Naive B cell (primary cell): ENCODE data around the gene HAS3. TPM values are rescaled to one million over a fixed set of nuclear protein-coding genes. Genes with fewer than 3 reads are reported as not detected.
A peak's percentile ranks its signal among the peaks of the same experiment; 100 is the strongest.
"Not testable (repeated sequence)": the region's sequence is repeated elsewhere in the genome, so short reads cannot be mapped to it uniquely, and the experiment has no call there.

Experiments
- ATAC-seq, 2 donors: fragments of 150-1000 bp; cut with Tn5 transposase; 2 replicates each; pipeline ENCODE4 v1.10.0; 2021; ENCODE audit warnings: low read depth in 2 of 2, mild to moderate bottlenecking in 2 of 2, moderate library complexity in 2 of 2
- DNase-seq: peaks from one replicate; pipeline ENCODE4 v3.0.0; 2022
- H3K27ac Mint-ChIP-seq, 6 donors: one replicate each; pipeline ENCODE4 v1.8.0; 2020 to 2022; ENCODE audit warnings: mild to moderate bottlenecking in 6 of 6, mixed read lengths in 6 of 6, moderate library complexity in 5 of 6, inconsistent platforms in 2 of 6
- H3K27me3 Mint-ChIP-seq, 3 donors: one replicate each; pipeline ENCODE4 v1.8.0; 2021 to 2022; ENCODE audit warnings: mixed read lengths in 3 of 3, mild to moderate bottlenecking in 1 of 3
- H3K36me3 Mint-ChIP-seq, 2 donors: one replicate each; pipeline ENCODE4 v1.8.0; 2020 to 2022; ENCODE audit warnings: mixed read lengths in 2 of 2, inconsistent platforms in 1 of 2, mild to moderate bottlenecking in 1 of 2
- H3K4me1 Mint-ChIP-seq, 3 donors: one replicate each; pipeline ENCODE4 v1.8.0; 2020 to 2022; ENCODE audit warnings: mixed read lengths in 3 of 3, inconsistent platforms in 1 of 3, mild to moderate bottlenecking in 1 of 3, moderate library complexity in 1 of 3
- H3K4me3 Mint-ChIP-seq, 8 donors: one replicate each; pipeline ENCODE4 v1.8.0; 2020 to 2022; ENCODE audit warnings: mild to moderate bottlenecking in 8 of 8, mixed read lengths in 8 of 8, moderate library complexity in 8 of 8, inconsistent platforms in 2 of 8
- H3K9me3 Mint-ChIP-seq, 7 donors: one replicate each; pipeline ENCODE4 v1.8.0; 2020 to 2022; ENCODE audit warnings: mixed read lengths in 7 of 7, mild to moderate bottlenecking in 5 of 7, inconsistent platforms in 2 of 7, moderate library complexity in 1 of 7
- polyA plus RNA-seq, 6 donors: library from polyadenylated mRNA; unstranded; fragments of 300-500 nt; fragmentation: Illumina TruSeq; gene quantifications; one replicate each; pipeline ENCODE4 v1.2.3, GENCODE V29; 2021; ENCODE audit warnings: low read depth in 6 of 6

The HAS3 gene
- polyA plus RNA-seq, 6 donors from 2014 or later = 0.08 to 0.48 (median 0.28) TPM; not detected in 2

DNA sequence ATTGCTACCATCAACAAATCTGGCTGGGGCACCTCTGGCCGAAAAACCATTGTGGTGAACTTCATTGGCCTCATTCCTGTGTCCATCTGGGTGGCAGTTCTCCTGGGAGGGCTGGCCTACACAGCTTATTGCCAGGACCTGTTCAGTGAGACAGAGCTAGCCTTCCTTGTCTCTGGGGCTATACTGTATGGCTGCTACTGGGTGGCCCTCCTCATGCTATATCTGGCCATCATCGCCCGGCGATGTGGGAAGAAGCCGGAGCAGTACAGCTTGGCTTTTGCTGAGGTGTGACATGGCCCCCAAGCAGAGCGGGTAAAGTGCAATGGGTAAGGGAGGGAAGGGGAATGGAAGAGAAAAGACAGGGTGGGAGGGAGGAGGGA lies 9.5 kb downstream of the HAS3 start:
- Mint-ChIP-seq H3K36me3 (peaks cover 9% of the 10 kb centered on the region in 2 donors), H3K4me3 (no peak overlapping the region), H3K9me3 (no peaks in the 10 kb centered on the region), H3K4me1 (peaks cover 7 to 21% (median 8%) of the 10 kb centered on the region in 3 donors), H3K27ac (no peak overlapping the region), H3K27me3 (no peaks in the 10 kb centered on the region)
- ATAC-seq = no peak
- no peak for DNase-seq

- Mint-ChIP-seq H3K36me3 (peaks cover 9% of the 10 kb centered on the region in 2 donors), H3K27ac (peak overlapping the region in 2 of 6 donors; percentile 59 to 62), H3K9me3 (no peaks in the 10 kb centered on the region), H3K4me3 (no peak overlapping the region), H3K27me3 (no peaks in the 10 kb centered on the region), H3K4me1 (peaks cover 7 to 21% (median 8%) of the 10 kb centered on the region in 3 donors)
- DNase-seq (no peak), ATAC-seq (no peak)
These were observed 9.9 kb downstream of the HAS3 start for GRCh38 chr16:69115361-69115760.

DNA sequence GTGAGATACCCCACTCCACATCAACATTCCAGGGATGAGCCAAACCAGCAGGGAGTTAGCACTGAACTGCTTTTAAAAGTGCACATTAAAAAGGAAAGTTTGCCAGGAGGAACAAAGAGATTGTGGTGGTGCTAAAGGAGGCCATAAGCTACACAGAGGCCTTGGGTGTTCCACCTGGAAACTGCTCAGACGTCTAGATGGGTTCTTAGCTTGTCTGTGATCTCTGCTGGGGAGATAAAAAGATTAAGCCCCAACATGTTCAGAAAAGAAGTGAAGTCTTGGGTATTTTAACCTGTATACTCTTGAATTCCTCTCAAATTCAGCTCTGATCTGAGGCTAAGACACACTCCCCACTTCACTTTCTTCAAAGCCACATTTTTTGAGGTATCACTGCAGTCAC lies 10.4 kb downstream of the HAS3 start:
- peaks cover 7 to 21% (median 8%) of the 10 kb centered on the region in 3 donors for H3K4me1 Mint-ChIP-seq
- no peak for ATAC-seq
- no peaks in the 10 kb centered on the region for H3K9me3 Mint-ChIP-seq
- H3K4me3 Mint-ChIP-seq = no peak overlapping the region
- H3K27ac Mint-ChIP-seq = peak overlapping the region in 2 of 6 donors; percentile 59 to 62
- H3K36me3 Mint-ChIP-seq = peaks cover 9% of the 10 kb centered on the region in 2 donors
- H3K27me3 Mint-ChIP-seq = no peaks in the 10 kb centered on the region
- DNase-seq = no peak

DNA sequence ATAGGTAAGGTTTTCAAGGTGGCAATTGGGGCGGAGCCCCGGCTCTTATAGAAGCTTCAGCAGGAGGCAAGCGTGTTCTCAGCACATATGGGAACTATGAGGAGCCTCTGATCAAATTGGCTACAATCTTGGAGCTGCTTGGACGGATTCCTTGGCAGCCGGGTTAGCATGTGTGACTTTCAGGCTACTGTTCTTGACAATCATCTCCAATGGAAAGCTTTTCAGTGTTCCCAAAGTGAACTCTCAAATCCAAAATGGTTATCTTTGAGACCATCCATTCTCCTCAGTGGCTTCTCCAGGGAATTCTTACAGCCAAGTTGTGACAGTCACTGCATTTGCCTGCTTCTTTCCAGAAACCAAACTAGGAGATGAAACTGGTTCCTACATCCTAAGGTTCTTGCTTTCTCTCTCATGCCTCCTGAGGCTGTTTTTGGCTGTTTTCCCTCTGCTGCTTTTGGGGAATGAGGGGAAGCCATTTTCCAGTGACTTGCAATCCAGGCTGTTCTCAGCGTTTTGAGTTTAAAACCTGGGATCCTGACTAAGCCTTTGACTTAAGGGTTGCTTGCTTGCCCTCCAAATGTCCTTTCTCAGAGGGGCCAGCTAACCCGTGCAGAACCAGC lies 10.9 kb downstream of the HAS3 start:
- Mint-ChIP-seq H3K9me3 (no peaks in the 10 kb centered on the region), H3K27me3 (no peaks in the 10 kb centered on the region), H3K4me3 (no peak overlapping the region), H3K27ac (no peak overlapping the region), H3K36me3 (peaks cover 9% of the 10 kb centered on the region in 2 donors), H3K4me1 (peaks cover 8 to 21% (median 9%) of the 10 kb centered on the region in 3 donors)
- ATAC-seq (no peak), DNase-seq (no peak)

GRCh38 chr16:69116906-69117305 lies 11.5 kb downstream of the HAS3 start:
- Mint-ChIP-seq H3K4me3 (no peak overlapping the region), H3K27ac (no peak overlapping the region), H3K9me3 (no peaks in the 10 kb centered on the region), H3K4me1 (peaks cover 8 to 20% (median 10%) of the 10 kb centered on the region in 3 donors), H3K27me3 (no peaks in the 10 kb centered on the region), H3K36me3 (peaks cover 9% of the 10 kb centered on the region in 2 donors)
- DNase-seq = no peak
- ATAC-seq = no peak

GRCh38 chr16:69118468-69118867 lies 13.0 kb downstream of the HAS3 start:
- Mint-ChIP-seq H3K4me1 (peaks cover 8 to 14% (median 10%) of the 10 kb centered on the region in 3 donors), H3K27ac (no peak overlapping the region), H3K36me3 (peaks cover 9% of the 10 kb centered on the region in 2 donors), H3K9me3 (no peaks in the 10 kb centered on the region), H3K4me3 (no peak overlapping the region), H3K27me3 (no peaks in the 10 kb centered on the region)
- DNase-seq (no peak), ATAC-seq (no peak)

DNA sequence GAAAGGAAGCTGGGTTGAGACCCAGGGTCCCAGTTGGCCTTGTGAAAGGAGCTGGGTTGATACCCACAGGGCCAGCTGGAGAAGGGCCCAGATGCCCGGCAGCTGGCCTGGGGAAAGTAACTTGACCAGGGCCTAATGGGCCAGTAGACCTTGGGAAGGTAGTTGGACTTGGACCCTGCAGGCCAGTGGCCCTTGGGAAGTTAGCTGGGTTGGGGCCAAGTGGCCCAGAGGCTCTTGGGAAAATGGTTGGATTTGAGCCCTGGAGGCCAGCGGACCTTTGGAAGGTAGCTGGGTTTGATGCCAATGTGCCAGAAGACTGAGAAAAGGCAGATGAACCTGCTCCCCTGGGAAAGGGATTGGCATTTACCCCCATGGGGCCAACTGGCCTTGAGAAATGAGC lies 13.5 kb downstream of the HAS3 start:
- DNase-seq (no peak), ATAC-seq (no peak)
- peaks cover 8 to 16% (median 14%) of the 10 kb centered on the region in 3 donors for H3K4me1 Mint-ChIP-seq
- peak overlapping the region in 1 of 6 donors; percentile 78 for H3K27ac Mint-ChIP-seq
- no peaks in the 10 kb centered on the region for H3K27me3 Mint-ChIP-seq
- H3K36me3 Mint-ChIP-seq = peaks cover 9% of the 10 kb centered on the region in 2 donors
- no peaks in the 10 kb centered on the region for H3K9me3 Mint-ChIP-seq
- H3K4me3 Mint-ChIP-seq = no peak overlapping the region

DNA sequence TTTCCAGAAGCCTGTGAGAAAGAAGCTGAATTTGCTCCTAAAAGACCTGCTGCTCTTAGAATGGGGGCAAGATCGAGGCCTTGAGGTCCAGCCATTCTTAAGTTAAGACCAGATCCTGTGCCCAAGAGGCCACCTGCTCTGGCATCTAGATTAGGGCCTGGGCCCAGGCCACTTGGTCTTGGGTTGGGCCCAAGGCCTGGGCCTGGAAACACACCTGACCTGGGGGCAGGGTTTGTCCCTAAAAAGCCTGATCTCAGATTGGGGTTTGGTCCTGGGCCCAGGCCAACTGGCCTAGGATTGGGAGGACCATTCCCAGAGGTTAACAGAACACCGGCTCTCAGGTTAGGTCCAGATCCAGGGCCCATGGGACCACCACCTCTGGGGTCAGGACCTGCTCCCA lies 14.1 kb downstream of the HAS3 start:
- H3K4me3 Mint-ChIP-seq = no peak overlapping the region
- no peaks in the 10 kb centered on the region for H3K9me3 Mint-ChIP-seq
- no peak overlapping the region for H3K27ac Mint-ChIP-seq
- DNase-seq (no peak), ATAC-seq (no peak)
- no peaks in the 10 kb centered on the region for H3K27me3 Mint-ChIP-seq
- peaks cover 8 to 18% (median 16%) of the 10 kb centered on the region in 3 donors for H3K4me1 Mint-ChIP-seq
- H3K36me3 Mint-ChIP-seq = peaks cover 6 to 9% of the 10 kb centered on the region in 2 donors

GRCh38 chr16:69120096-69120664 lies 14.7 kb downstream of the HAS3 start:
- Mint-ChIP-seq H3K4me1 (peaks cover 8 to 16% (median 13%) of the 10 kb centered on the region in 3 donors), H3K9me3 (no peaks in the 10 kb centered on the region), H3K4me3 (no peak overlapping the region), H3K36me3 (peaks cover 0 to 4% of the 10 kb centered on the region in 2 donors), H3K27ac (peak overlapping the region in 1 of 6 donors; percentile 15), H3K27me3 (no peaks in the 10 kb centered on the region)
- DNase-seq (no peak), ATAC-seq (no peak)

DNA sequence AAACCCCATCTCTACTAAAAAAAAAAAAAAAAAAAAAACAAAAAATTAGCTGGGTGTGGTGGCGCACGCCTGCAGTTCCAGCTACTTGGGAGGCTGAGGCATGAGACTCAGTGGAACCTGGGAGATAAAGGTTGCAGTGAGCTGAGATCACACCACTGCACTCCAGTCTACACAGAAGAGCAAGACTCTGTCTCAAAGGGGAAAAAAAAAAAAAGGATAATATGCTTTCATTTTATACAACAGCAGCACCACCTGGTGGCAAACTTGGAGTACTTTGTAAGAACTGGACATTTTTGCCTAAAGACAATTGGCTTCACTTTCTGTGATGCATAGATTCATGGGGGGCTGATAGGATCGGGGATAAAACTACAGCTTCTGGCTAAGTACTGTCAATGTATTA lies 18.5 kb downstream of the HAS3 start:
- H3K27ac Mint-ChIP-seq = peak overlapping the region in 3 of 6 donors; percentile 3 to 24 (median 16)
- H3K4me1 Mint-ChIP-seq = peaks cover 8 to 31% (median 16%) of the 10 kb centered on the region in 3 donors
- peak; percentile 63 to 70 for ATAC-seq
- peak overlapping the region in 1 of 8 donors; percentile 20 for H3K4me3 Mint-ChIP-seq
- H3K36me3 Mint-ChIP-seq = peaks cover 0 to 4% of the 10 kb centered on the region in 2 donors
- no peaks in the 10 kb centered on the region for H3K9me3 Mint-ChIP-seq
- no peaks in the 10 kb centered on the region for H3K27me3 Mint-ChIP-seq
- peak; percentile 61 for DNase-seq

DNA sequence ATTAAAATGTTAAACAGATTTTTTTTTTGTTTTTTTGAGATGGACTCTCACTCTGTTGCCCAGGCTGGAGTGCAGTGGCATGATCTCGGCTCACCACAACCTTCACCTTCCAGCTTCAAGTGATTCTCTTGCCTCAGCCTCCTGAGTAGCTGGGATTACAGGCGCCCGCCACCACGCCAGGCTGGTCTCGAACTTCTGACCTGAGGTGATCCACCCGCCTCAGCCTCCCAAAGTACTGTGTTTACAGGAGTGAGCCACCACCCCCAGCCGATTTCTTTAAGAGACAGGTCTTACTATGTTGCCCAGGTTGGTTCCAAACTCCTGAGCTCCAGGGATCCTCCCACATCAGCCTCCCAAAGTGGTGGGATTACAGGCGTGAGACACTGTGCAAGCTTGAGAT lies 19.0 kb downstream of the HAS3 start:
- DNase-seq = not testable (repeated sequence)
- Mint-ChIP-seq H3K4me3 (peak overlapping the region in 1 of 8 donors; percentile 20), H3K27ac (peak overlapping the region in 1 of 6 donors; percentile 16)

DNA sequence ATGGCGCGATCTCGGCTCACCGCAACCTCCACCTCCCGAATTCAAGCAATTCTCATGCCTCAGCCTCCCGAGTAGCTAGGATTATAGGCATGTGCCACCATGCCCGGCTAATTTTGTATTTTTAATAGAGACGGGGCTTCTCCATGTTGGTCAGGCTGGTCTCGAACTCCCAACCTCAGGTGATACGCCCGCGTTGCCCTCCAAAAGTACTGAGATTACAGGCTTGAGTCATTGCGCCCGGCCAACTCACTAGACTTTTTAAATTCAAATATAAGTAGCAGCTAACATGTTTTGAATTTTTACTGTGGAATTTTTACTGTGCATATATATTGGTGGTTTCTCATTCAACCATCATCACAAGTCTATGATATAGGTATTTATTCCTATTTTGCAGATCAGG lies 19.5 kb downstream of the HAS3 start:
- peaks cover 14 to 41% (median 16%) of the 10 kb centered on the region in 3 donors for H3K4me1 Mint-ChIP-seq
- H3K36me3 Mint-ChIP-seq, DNase-seq, ATAC-seq, H3K27me3 Mint-ChIP-seq, H3K27ac Mint-ChIP-seq, H3K9me3 Mint-ChIP-seq, H3K4me3 Mint-ChIP-seq: not testable (repeated sequence)

More for the DNA sequence above, 19.0 kb downstream of the HAS3 start:
- not testable (repeated sequence) for H3K27me3 Mint-ChIP-seq, ATAC-seq, H3K9me3 Mint-ChIP-seq, H3K36me3 Mint-ChIP-seq
- H3K4me1 Mint-ChIP-seq = peaks cover 10 to 35% (median 16%) of the 10 kb centered on the region in 3 donors

GRCh38 chr16:69126221-69126620 lies 20.8 kb downstream of the HAS3 start:
- Mint-ChIP-seq H3K9me3 (no peaks in the 10 kb centered on the region), H3K27ac (no peak overlapping the region), H3K4me1 (peaks cover 20 to 47% (median 21%) of the 10 kb centered on the region in 3 donors), H3K36me3 (peaks cover 0 to 4% of the 10 kb centered on the region in 2 donors), H3K4me3 (peak overlapping the region in 1 of 8 donors; percentile 18), H3K27me3 (no peaks in the 10 kb centered on the region)
- no peak for ATAC-seq
- DNase-seq = no peak

- Mint-ChIP-seq H3K4me1 (peaks cover 25 to 49% (median 27%) of the 10 kb centered on the region in 3 donors), H3K27ac (peak overlapping the region in 2 of 6 donors; percentile 65 to 74)
- not testable (repeated sequence) for H3K4me3 Mint-ChIP-seq, H3K9me3 Mint-ChIP-seq, ATAC-seq, H3K27me3 Mint-ChIP-seq, H3K36me3 Mint-ChIP-seq, DNase-seq
These were observed 21.3 kb downstream of the HAS3 start for GRCh38 chr16:69126801-69127200.
